DMS53 treated with DMSO at 0.1 percent for 48 hours (cell line): ENCODE data around the gene OCA2.
"Not testable (repeated sequence)": the region's sequence is repeated elsewhere in the genome, so short reads cannot be mapped to it uniquely, and the experiment has no call there.

ENCODE experiments used
- DNase-seq: peaks from one replicate; lab custom pipeline; 2025; ENCODE audit not compliant: unreplicated experiment; lab: John Stamatoyannopoulos, UW

The OCA2 gene

DNA sequence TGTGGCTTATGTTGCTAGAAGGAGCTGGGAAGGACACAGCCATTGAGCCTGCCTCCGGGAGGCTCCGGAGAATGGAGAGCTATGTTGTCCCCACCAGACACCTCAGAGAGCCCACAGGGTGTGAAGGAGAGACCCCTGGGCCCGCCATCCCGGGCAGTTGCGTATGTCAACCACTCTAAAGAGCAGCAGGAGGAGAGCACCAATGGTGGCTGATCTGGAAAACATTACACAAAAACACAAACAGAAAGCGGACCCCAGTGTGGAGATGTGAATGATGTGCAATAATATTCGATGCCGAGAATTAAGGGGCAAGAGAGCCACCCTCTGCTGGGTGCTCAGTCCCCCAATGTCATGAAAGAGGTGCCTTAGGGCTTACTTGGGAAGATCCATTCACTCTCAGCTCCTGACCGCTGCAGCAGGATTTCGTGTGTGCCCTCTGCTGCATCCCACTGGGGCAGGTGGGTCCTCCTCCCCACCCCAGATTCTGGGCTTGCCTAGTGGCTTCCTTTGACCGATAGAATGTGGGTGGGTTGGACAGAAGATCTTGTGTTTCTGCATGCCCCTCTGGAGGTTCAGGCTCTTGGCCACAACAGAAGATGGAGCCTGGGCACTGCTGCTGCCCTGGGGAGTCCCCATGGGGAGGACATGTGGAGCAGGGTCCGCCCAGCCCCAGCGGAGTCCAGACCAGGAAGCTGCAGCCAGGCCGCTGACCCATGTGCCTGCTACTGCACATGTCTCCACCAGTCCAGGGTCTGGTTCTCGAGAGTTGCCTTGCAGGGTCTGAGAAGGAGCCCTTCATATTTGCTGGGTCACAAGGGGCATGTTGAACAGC lies 245.3 kb downstream of the OCA2 start:
- DNase-seq = no peak

- DNase-seq = no peak
Observed at GRCh38 chr15:27851858-27852210, 247.3 kb downstream of the OCA2 start.

- DNase-seq = no peak
Observed at GRCh38 chr15:27850981-27851857, 247.9 kb downstream of the OCA2 start.

DNA sequence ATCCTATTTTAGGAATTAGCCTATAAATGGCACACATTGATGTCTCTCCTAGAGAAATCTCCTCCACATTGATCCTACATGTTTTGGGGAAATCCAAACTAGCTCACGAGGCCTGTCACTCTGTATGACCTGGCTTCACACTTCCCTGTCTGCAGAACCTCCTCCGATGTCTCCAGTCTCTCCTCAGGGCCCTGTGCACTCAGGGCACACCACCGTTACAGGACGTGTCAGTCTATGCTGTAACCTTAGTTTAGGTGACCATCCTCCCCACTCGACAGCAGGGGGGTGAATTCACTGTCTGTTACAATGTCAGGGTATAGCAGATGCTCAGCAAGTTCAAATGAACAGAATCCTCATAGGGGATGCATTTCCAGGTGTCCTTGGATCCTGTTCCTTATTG lies 249.1 kb downstream of the OCA2 start:
- DNase-seq = no peak

DNA sequence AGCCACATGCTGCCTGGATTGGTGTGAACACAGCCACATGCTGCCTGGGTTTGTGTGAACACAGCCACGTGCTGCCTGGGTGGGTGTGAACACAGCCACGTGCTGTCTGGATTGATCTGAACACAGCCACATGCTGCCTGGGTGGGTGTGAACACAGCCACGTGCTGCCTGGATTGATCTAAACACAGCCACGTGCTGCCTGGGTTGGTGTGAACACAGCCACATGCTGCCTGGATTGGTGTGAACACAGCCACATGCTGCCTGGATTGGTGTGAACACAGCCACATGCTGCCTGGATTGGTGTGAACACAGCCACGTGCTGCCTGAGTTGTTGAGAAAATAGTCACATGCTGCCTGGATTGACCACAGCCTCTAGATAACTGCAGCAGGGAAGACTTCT lies 250.2 kb downstream of the OCA2 start:
- not testable (repeated sequence) for DNase-seq

DNA sequence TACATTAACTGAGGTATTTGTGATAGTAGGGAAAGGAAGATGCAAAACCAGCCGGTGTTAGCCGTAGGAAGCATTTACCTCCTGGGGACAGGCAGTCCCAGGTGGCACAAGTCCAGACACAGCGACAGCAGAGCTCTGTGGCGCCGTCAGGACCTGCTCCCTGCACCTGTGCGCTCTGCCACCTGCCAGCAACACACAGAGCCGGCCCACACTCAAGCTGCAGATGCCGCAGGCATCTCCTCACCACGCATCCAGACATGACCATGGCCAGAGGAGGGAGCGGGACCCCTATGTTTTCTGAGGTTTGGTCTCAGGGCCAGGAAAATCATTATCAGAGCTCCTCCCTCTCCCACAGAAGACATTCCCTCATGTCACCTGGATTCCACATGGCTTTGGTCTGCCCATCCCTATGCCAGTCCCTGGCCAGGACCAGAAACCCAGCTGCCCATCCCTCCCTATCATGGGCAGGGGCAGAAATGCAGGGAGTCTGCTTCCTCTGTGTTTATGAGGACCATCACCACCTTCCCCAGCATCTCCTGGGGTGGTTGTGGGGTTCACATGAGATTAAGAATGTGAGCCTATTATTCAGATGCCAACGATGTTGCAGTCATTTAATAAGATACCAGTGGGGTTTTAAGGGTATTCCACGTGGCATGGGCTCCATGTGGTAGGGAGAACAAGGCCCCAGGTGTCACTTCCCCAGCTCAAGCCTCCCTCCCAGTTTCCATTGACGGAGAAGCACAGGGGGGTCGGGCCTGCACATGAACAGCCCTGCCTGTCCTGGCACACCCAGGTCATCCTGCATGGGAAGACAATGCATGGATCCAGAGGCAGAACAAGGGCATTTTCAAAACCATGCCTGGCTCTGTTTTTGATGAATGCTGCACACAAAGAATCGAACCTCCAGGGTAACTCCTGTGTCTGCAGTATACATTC lies 251.1 kb downstream of the OCA2 start:
- DNase-seq = no peak

DNA sequence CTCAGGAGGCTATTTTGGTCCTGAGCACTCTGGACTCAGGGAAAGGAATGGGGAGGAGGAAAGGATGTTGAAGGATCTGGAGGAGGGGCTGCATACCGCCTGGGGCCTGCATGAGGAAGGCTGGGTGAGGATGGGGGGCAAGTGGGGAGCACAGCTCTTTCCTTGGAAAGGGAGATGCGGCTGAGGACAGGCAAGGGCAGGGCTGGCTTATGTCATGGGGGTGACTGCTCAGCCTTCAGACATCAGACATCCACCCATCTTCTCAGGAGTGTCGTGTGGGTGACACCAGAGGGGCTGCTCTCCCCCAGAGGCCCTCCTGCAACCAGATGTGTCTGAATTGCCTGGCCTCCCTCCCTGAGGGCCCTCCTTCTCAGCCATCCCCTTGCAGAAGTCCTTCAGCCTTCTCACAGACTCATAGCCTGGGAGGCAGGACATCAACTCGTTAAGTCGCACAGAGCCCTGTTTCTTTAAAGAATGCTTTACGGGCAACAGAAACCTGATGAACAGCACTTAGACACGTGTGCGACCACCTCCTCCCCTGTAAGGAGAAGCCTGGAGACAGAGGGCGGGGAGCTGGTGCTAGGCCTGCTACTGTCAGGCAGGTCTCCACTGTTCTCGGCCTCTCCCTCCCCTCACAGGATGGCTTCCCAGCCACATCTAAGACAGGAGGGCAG lies 252.3 kb downstream of the OCA2 start:
- no peak for DNase-seq

- no peak for DNase-seq
Observed at GRCh38 chr15:27845535-27846369, 253.4 kb downstream of the OCA2 start.

GRCh38 chr15:27844018-27844666 lies 255.0 kb downstream of the OCA2 start:
- no peak for DNase-seq

GRCh38 chr15:27843146-27843545 lies 256.0 kb downstream of the OCA2 start:
- no peak for DNase-seq

GRCh38 chr15:27842526-27842925 lies 256.6 kb downstream of the OCA2 start:
- DNase-seq = no peak

DNA sequence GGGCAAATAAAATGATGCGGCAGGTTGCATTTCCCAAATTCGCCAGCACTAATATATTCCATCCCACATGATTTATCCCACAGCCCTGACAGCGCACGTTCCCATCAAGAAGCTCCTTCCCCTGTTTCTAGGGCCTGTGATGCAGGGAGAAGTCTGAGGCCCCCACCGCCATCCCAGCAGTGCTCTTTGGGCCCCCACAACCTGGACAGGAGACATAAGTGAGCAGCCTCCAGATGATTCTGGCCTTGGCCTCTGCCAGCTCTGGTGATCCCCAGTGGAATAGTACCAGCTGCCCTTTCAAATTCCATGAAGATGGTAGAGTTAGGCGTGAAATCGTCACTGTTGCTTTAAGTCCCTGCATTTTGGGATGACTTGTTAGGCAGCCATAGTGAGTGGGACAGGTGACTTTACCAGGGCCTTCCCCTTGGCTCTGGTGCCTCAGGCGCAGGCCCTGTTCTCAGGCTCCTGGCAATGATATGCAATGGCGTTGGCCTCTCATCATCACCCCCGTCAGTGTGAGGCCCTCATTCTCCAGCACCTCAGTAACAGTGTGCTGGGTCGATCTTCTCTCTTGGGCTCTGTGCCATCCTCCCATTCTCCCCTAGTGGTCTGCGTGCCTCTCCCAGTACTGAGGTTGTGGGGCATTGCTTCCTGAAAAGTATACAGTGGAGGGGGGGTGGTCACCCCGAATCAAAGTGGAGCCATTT lies 263.7 kb downstream of the OCA2 start:
- no peak for DNase-seq

DNA sequence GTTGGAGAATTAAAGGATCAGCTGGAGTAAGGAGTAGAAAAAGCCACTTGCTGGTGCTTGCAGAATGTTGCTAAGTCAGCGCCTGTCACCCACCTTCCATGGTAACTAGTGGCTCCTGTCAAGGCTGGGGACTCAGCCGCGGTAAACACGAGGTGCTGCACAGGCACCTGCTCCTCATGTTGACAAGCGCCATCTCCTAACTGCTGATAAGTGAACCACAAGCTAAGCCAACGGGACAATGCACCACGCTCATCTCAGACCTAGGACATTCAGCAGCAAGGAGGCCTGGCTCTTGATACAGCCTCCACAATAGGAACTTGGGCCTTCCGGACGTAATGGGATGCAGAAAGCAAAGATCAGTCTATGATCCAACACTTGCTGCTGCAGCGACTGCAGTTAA lies 264.4 kb downstream of the OCA2 start:
- no peak for DNase-seq

GRCh38 chr15:27833974-27834373 lies 265.1 kb downstream of the OCA2 start:
- DNase-seq = no peak

DNA sequence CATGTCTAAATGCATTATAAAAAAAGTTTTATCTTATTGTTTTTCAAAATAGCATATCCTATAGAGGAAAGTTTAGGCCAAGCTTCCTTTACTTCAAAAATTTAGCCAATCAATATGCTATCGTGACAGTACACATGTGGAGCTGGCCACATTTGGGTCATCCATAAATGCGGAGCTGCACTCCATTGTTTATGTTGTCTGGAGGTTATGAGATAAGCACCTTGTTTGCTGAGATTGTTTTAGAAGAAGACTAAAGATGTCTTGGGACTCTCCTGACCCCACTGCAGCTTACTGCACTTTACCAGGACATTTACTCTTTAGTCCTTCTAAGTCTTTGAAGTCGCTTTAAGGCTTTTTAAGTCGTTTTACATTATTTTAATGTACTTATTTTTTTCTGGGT lies 265.9 kb downstream of the OCA2 start:
- DNase-seq = no peak

GRCh38 chr15:27832237-27832596 lies 266.9 kb downstream of the OCA2 start:
- no peak for DNase-seq

DNA sequence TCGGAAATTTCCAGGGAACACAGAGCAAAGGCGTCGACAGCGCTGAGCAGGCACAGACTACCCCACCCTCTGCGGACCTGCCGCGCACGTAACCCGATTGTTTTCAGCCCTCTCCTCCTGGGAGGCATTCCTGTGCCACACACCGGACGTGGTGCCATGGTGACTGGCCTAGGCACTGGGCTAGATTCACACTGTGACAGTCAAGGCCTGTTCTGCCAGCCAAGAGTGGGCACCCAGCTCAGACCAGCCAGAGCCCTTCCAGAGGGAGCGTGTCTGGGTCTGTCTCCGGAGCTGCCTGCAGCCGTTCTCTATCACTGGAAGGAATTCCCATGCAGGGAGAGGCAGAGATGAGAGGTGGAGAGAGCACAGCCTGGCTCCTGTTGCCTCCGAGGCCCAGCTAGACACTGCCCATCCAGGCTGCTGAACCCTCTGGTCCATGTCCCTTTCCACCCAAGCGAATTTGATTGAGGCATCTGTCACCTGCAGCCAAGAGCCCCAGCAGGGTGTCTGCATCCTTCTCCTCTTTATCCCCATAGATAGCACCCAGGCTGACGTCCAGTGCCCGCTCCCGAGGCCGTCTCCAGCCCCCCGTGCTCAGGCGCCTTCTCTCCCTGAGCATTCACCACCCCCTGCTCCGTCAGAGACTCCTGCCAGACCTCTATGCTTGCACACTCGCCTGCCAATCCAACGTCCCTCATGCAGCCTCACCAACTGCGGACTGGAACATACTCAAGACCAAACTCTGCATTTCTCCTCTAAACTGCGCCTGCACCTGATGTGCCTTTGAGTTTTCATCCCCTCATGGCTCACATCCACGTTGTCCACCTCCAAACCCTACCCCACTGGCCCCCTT lies 267.5 kb downstream of the OCA2 start:
- DNase-seq = no peak

- DNase-seq = no peak
Observed at GRCh38 chr15:27828746-27829145, 270.4 kb downstream of the OCA2 start.
